ENCODE results near the gene WNK2. TPM values are rescaled to one million over a fixed set of nuclear protein-coding genes. Genes with fewer than 3 reads are reported as not detected.

WNK2 gene
- total and polyA plus RNA-seq, 9 donors, result 7.4 to 20.7 (median 14.9) TPM

DNA sequence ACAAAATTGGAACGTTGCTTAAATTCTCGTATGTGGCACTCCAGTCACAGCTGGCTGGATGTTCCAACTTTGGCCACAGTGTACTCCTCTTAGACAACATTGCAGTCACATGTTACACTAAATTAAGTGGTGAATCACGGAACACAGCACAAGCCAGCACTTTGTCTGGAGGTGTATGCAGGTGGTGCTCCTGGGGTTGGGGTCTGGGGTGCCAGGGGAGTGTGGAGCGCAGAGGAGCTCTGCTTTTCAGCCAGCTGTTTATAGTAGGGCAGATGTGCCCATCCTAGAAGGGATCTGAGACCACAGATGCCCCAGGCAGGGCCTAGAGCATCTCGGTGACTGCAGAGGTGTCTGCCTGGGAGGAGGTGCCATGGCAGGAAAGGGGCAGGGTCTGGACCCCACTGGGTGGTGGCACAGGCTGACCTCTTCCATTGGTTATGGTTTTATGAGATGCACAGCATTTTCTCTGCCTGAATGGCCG, 82.6 kb downstream of the WNK2 start:
- Histone ChIP-seq H3K9me3 (replicated peaks; ENCODE audit: control insufficient read depth, low read depth, low read length) (peaks cover 3% of the 10 kb centered on the region), H3K4me3 (ENCODE audit: low read length) (no peak overlapping the region), H3K27me3 (ENCODE audit: control insufficient read depth, insufficient read depth, low read length) (no peaks in the 10 kb centered on the region), H3K4me1 (ENCODE audit: control insufficient read depth, insufficient read depth, low read length) (peaks cover 8% of the 10 kb centered on the region), H3K36me3 (ENCODE audit: control insufficient read depth, insufficient read depth, low read length) (peaks cover 15% of the 10 kb centered on the region), H3K27ac (ENCODE audit: low read length) (no peak overlapping the region)
- WGBS (ENCODE audit: insufficient coverage), result 73% methylated on average over 5 of the region's 6 CpGs
- no peak for DNase-seq

DNA sequence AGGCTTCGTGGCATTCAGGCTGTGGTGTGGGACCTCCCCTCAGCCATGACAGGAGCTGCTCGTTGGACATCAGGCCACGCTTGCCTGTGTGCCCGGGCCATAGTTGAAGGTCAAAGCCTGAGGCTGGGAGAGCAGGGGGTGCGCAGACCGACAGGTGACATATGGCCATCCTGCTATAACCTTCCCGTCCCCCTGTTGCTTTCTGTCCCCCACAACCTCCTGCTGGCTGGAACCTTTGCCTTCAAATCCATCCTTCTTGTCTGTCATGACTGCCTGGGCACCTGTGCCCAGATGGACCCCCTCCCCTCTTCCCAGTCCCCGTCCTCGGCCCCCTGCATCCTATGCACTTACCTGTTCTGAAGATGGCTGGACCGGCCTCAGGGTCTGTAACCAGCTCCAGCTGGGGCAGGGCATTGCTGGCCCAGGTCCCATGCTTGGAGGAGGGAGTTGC, 83.2 kb downstream of the WNK2 start:
- peaks cover 15% of the 10 kb centered on the region for H3K36me3 ChIP-seq (ENCODE audit: control insufficient read depth, insufficient read depth, low read length)
- no peak overlapping the region for H3K4me3 ChIP-seq (ENCODE audit: low read length)
- peaks cover 3% of the 10 kb centered on the region for H3K9me3 ChIP-seq (replicated peaks; ENCODE audit: control insufficient read depth, low read depth, low read length)
- no peak overlapping the region for H3K27ac ChIP-seq (ENCODE audit: low read length)
- DNase-seq, result no peak
- H3K27me3 ChIP-seq (ENCODE audit: control insufficient read depth, insufficient read depth, low read length), result no peaks in the 10 kb centered on the region
- peaks cover 8% of the 10 kb centered on the region for H3K4me1 ChIP-seq (ENCODE audit: control insufficient read depth, insufficient read depth, low read length)
- WGBS (ENCODE audit: insufficient coverage), result 87% methylated on average over 6 of the region's 10 CpGs

DNA sequence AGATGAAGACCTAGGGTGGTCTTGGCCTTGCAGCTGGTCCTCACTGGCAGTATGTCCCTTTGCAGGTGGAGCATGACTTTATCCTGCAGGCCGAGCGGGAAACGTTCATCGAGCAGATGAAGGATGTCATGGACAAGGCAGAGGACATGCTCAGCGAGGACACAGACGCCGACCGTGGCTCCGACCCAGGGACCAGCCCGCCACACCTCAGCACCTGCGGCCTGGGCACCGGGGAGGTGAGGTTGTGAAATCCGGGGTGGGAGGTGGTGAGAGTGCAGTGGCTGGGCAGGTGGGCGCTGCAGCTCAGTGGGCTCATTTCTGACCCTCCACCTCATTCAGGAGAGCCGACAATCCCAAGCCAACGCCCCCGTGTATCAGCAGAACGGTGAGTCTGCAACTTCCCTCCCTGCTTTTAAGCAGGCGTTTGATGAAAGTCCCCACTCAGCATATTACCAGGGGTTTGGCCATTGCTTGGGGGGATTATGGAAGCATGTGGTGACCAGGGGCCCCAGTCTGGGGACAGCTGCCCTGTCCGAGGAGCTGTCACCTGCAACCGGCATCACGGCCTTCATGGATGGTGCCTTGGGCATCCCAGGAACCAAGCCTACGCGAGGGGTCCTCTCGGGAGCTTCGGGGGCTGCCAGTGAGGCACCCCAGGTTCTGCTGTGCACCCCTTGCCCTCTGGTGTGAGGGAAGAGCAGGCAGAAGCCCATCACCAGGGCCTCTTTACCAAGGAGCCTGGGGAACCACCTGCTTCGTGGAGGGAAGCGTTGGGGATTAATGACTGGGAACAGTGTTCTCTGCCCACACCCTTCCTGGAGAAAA, 84.0 kb downstream of the WNK2 start:
- no peak overlapping the region for H3K4me3 ChIP-seq (ENCODE audit: low read length)
- no peaks in the 10 kb centered on the region for H3K27me3 ChIP-seq (ENCODE audit: control insufficient read depth, insufficient read depth, low read length)
- no peak overlapping the region for H3K27ac ChIP-seq (ENCODE audit: low read length)
- peaks cover 15% of the 10 kb centered on the region for H3K36me3 ChIP-seq (ENCODE audit: control insufficient read depth, insufficient read depth, low read length)
- H3K9me3 ChIP-seq (replicated peaks; ENCODE audit: control insufficient read depth, low read depth, low read length), result peaks cover 3% of the 10 kb centered on the region
- WGBS (ENCODE audit: insufficient coverage), result 97% methylated on average over 18 of the region's 28 CpGs
- no peak for DNase-seq
- peaks cover 4% of the 10 kb centered on the region for H3K4me1 ChIP-seq (ENCODE audit: control insufficient read depth, insufficient read depth, low read length)

DNA sequence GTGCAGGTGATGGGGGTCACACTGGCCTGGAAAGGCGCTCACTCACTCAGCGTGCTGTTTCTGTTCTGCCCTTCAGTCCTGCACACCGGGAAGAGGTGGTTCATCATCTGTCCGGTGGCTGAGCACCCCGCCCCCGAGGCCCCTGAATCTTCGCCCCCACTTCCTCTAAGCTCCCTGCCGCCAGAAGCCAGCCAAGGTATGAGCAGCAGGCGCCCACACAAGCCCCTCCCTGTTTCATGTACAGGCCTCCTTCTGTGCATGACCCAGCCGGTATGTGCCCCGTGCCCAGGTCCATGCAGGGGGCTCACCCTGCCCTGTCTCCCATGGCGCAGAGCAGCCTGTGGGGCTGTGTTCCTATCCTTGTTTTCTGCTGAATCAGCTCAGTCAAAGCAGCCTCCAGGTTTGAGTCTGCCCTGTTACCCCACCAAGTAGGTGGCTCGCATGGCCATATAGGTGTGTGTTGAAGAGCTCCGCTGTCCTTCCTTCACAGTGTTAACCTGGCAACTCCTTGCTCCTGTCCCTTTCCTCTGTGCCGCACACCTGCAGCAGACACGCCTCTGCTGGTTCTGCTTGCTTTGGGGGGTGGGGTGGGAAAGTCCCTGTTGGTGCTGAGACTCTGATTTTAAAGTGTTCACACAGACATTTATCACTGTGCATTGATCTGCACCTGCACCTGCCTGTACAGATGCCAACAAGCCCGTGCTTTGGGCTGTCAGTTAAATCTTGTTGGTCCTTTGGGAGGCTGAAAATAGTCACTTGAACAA, 84.8 kb downstream of the WNK2 start:
- Histone ChIP-seq H3K36me3 (ENCODE audit: control insufficient read depth, insufficient read depth, low read length) (peaks cover 15% of the 10 kb centered on the region), H3K27ac (ENCODE audit: low read length) (no peak overlapping the region), H3K4me1 (ENCODE audit: control insufficient read depth, insufficient read depth, low read length) (no peaks in the 10 kb centered on the region), H3K9me3 (replicated peaks; ENCODE audit: control insufficient read depth, low read depth, low read length) (peaks cover 6% of the 10 kb centered on the region), H3K27me3 (ENCODE audit: control insufficient read depth, insufficient read depth, low read length) (no peaks in the 10 kb centered on the region), H3K4me3 (ENCODE audit: low read length) (no peak overlapping the region)
- WGBS (ENCODE audit: insufficient coverage), result 73% methylated on average over 7 of the region's 17 CpGs
- no peak for DNase-seq

DNA sequence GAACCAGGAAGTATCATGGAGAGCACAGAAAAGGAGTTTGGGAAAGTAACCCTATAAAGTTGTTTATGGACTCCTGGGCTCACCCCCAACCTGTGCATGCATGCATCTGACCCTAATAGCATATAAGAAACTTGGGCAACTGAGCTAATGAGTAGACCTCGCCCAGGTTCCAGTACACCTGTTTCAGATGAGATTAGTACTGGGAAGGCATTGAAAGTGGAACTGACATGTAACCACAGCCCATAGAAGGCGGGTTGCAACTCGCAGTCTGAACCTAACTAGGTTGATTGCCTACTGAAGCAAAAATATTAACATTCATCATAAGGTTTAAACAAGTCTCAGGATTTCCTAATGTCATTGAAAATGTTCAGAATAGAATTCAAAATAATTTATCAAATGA, 87.0 kb downstream of the WNK2 start:
- Histone ChIP-seq H3K4me3 (ENCODE audit: low read length) (no peak overlapping the region), H3K4me1 (ENCODE audit: control insufficient read depth, insufficient read depth, low read length) (no peaks in the 10 kb centered on the region), H3K36me3 (ENCODE audit: control insufficient read depth, insufficient read depth, low read length) (peaks cover 11% of the 10 kb centered on the region), H3K9me3 (replicated peaks; ENCODE audit: control insufficient read depth, low read depth, low read length) (peaks cover 6% of the 10 kb centered on the region), H3K27ac (ENCODE audit: low read length) (no peak overlapping the region), H3K27me3 (ENCODE audit: control insufficient read depth, insufficient read depth, low read length) (no peaks in the 10 kb centered on the region)
- no peak for DNase-seq
- WGBS (ENCODE audit: insufficient coverage), result 60% methylated on average over 1 of the region's 3 CpGs

DNA sequence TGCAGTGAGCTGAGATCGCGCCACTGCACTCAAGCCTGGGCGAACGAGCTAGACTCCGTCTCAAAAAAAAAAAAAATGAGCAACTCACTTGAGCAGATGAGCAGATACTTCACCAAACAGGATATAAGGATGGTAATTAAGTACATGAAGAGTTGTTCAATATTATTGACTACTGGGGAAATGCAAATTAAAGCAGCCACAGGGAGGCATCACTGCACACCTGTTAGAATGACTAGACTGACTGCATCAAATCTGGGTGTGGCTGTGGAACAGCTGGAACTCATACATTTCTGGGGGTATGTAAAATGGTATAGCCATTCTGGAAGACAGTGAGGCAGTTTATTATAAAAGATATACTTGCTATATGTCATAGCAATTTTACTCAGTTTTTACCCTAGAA, 93.0 kb downstream of the WNK2 start:
- no peak overlapping the region for H3K4me3 ChIP-seq (ENCODE audit: low read length)
- H3K9me3 ChIP-seq (replicated peaks; ENCODE audit: control insufficient read depth, low read depth, low read length), result peaks cover 2% of the 10 kb centered on the region
- H3K27me3 ChIP-seq (ENCODE audit: control insufficient read depth, insufficient read depth, low read length), result no peaks in the 10 kb centered on the region
- WGBS (ENCODE audit: insufficient coverage), result 100% methylated on average over 2 of the region's 5 CpGs
- H3K27ac ChIP-seq (ENCODE audit: low read length), result no peak overlapping the region
- no peaks in the 10 kb centered on the region for H3K4me1 ChIP-seq (ENCODE audit: control insufficient read depth, insufficient read depth, low read length)
- H3K36me3 ChIP-seq (ENCODE audit: control insufficient read depth, insufficient read depth, low read length), result no peaks in the 10 kb centered on the region
- DNase-seq, result no peak

DNA sequence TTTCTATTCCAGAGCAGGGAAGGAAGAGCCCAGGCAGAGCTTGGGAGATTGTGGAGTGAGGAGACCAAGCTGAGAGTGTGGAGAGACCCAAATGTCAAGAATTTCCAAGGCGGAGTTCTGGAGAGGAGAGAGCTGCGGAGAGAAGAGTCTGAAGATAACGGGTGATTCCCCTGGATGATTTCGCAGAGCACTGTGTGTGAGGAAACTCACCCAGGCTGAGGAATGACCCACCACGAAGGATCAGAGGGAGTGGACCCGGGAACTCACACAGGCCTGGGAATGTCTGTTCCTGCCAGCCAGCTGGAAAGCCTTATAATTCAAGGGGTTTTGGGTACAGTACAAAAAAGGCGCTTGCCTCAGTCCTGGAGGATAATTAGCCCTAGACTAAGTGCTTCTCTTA, 94.2 kb downstream of the WNK2 start:
- WGBS (ENCODE audit: insufficient coverage), result 88% methylated on average over 6 of the region's 7 CpGs
- H3K27ac ChIP-seq (ENCODE audit: low read length), result no peak overlapping the region

DNA sequence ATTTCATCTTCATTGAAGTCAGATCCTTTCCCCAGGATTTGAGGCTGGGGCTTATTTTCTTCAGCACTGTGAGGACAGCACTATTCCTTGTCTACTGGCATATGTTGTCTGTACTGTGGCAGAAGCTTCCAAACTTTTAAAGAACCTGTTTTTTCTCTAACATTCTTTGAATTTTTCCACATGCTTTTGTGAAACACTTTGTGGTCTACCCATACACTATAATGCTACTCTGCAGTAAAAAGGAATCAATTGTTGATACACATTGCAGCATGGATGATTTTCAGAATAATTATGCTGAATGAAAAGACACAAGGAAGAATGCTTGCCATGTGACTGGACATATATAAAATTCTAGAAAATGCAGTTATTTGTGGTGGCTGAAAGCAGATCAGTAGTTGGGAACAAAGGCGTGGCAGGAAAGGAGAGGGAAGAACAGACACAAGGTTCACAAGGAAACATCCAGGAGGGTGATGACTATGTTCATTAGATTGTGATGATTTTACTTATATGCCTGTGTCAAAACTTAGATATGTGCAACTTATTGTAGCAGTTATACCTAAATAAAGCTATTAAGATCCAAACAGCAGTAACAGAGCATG, 96.8 kb downstream of the WNK2 start:
- no peak for DNase-seq
- Histone ChIP-seq H3K4me1 (ENCODE audit: control insufficient read depth, insufficient read depth, low read length) (no peaks in the 10 kb centered on the region), H3K27me3 (ENCODE audit: control insufficient read depth, insufficient read depth, low read length) (no peaks in the 10 kb centered on the region), H3K4me3 (ENCODE audit: low read length) (no peak overlapping the region), H3K9me3 (replicated peaks; ENCODE audit: control insufficient read depth, low read depth, low read length) (no peaks in the 10 kb centered on the region), H3K27ac (ENCODE audit: low read length) (no peak overlapping the region), H3K36me3 (ENCODE audit: control insufficient read depth, insufficient read depth, low read length) (no peaks in the 10 kb centered on the region)
- WGBS (ENCODE audit: insufficient coverage), result 100% methylated on average over 1 of the region's 1 CpG

More for the DNA sequence above, 94.2 kb downstream of the WNK2 start:
- H3K4me3 ChIP-seq (ENCODE audit: low read length), result no peak overlapping the region
- H3K4me1 ChIP-seq (ENCODE audit: control insufficient read depth, insufficient read depth, low read length), result no peaks in the 10 kb centered on the region
- peaks cover 2% of the 10 kb centered on the region for H3K9me3 ChIP-seq (replicated peaks; ENCODE audit: control insufficient read depth, low read depth, low read length)
- H3K36me3 ChIP-seq (ENCODE audit: control insufficient read depth, insufficient read depth, low read length), result no peaks in the 10 kb centered on the region
- no peaks in the 10 kb centered on the region for H3K27me3 ChIP-seq (ENCODE audit: control insufficient read depth, insufficient read depth, low read length)
- no peak for DNase-seq

DNA sequence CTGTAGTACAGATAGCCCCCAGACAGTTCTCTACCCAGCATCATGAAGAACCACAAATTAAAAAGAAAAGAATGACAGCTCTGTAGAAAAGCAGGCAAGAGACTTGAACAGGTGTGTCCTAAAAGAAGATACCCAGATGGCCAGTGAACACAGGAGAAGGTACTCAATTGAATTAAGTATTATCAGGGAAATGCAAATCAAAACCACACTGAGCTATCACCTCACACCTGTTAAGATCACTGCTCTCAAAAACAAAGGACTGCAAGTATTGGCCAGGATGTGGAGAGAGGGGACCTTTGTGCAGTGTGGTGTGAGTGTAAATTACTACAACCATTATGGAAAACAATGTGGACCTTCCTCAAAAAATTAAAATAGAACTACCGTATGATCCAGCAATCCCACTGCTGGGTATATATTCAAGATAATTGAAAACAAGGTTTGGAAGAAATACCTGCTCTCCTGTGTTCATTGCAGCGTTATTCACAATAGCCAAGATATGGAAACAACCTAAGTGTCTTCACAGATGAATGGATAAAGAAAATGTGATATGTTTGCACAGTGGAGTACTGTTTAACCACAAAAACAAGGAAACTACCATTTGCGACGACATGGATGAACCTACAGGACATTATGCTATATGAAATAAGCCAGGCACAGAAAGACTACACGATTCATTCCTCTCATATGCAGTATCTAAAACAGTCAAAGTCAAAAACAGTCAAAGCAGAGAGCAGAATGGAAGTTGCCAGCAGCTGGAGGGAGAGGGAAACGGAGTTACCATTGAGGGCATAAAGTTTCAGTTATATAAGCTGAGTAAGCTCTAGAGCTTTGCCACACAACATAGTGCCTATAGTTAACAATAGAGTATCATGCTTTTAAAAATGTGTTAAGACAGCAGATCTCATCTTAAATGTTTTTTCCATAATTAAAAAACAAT, 102.6 kb downstream of the WNK2 start:
- no CpG with 5 or more reads among the region's 6 CpGs for WGBS (ENCODE audit: insufficient coverage)
- no peak overlapping the region for H3K4me3 ChIP-seq (ENCODE audit: low read length)
- no peaks in the 10 kb centered on the region for H3K27me3 ChIP-seq (ENCODE audit: control insufficient read depth, insufficient read depth, low read length)
- H3K9me3 ChIP-seq (replicated peaks; ENCODE audit: control insufficient read depth, low read depth, low read length), result no peaks in the 10 kb centered on the region
- no peak overlapping the region for H3K27ac ChIP-seq (ENCODE audit: low read length)
- no peaks in the 10 kb centered on the region for H3K36me3 ChIP-seq (ENCODE audit: control insufficient read depth, insufficient read depth, low read length)
- no peaks in the 10 kb centered on the region for H3K4me1 ChIP-seq (ENCODE audit: control insufficient read depth, insufficient read depth, low read length)
- DNase-seq, result no peak
